Heart left ventricle (tissue), 16 donors: ENCODE results near the gene RPRD1A. TPM values are rescaled to one million over a fixed set of nuclear protein-coding genes. Genes with fewer than 3 reads are reported as not detected.

ENCODE experiments used
- ATAC-seq, 4 donors: fragments of 200-7000 bp; cut with Tn5 transposase; one replicate each; pipeline ENCODE4 v1.9.1; 2020 to 2022; ENCODE audit warnings: moderate library complexity in 4 of 4, mild to moderate bottlenecking in 3 of 4, moderate number of reproducible peaks in 1 of 4
- DNase-seq, 5 donors: peaks; one replicate each; pipeline ENCODE4 v3.0.0-alpha.2; 2020
- H3K27ac ChIP-seq, 12 donors: fragments of 200-600 bp; sonication (generic) in 4 of 12; one replicate each; pipeline versions ENCODE4 v1.5.0 to v1.8.0; 2016 to 2022; ENCODE audit warnings: mild to moderate bottlenecking in 2 of 12
- H3K27me3 ChIP-seq, 9 donors: fragments of 200-600 bp; sonication (generic) in 2 of 9; one replicate each; pipeline versions ENCODE4 v1.5.1 to v1.8.0; 2016 to 2022; ENCODE audit warnings: mild to moderate bottlenecking in 3 of 9
- H3K36me3 ChIP-seq, 9 donors: fragments of 200-600 bp; sonication (generic) in 2 of 9; one replicate each; pipeline versions ENCODE4 v1.5.0 to v1.8.0; 2018 to 2022; ENCODE audit warnings: mild to moderate bottlenecking in 2 of 9
- H3K4me1 ChIP-seq, 12 donors: fragments of 200-600 bp; sonication (generic) in 4 of 12; one replicate each; pipeline versions ENCODE4 v1.5.0 to v1.8.0; 2016 to 2022; ENCODE audit warnings: mild to moderate bottlenecking in 3 of 12
- H3K4me3 ChIP-seq, 12 donors: fragments of 200-600 bp; sonication (generic) in 4 of 12; one replicate each; pipeline versions ENCODE4 v1.5.0 to v1.8.0; 2017 to 2022; ENCODE audit warnings: mild to moderate bottlenecking in 9 of 12, moderate library complexity in 4 of 12
- H3K9me3 ChIP-seq, 12 donors: fragments of 200-600 bp; sonication (generic) in 4 of 12; one replicate each; pipeline versions ENCODE4 v1.5.0 to v1.8.0; 2016 to 2022; ENCODE audit warnings: mild to moderate bottlenecking in 1 of 12
- CTCF ChIP-seq, 12 donors: fragments of 200-600 bp; sonication (generic) in 4 of 12; IDR thresholded peaks; one replicate each; pipeline versions ENCODE4 v1.5.0 to v1.8.0; 2018 to 2022; ENCODE audit warnings: antibody characterized with exemption in 12 of 12, mild to moderate bottlenecking in 5 of 12
- POLR2A ChIP-seq, 2 donors: fragments of 450-650 bp; IDR thresholded peaks; one replicate each; pipeline ENCODE4 v1.6.1; 2017; ENCODE audit warnings: antibody characterized with exemption in 2 of 2, mild to moderate bottlenecking in 2 of 2, moderate library complexity in 2 of 2
- WGBS, 4 donors: extraction: QIAGEN DNeasy Blood & Tissue Kit in 2 of 4; methylation state at CpG; one replicate each; pipeline versions ENCODE4 v1.1.5 to v1.1.7; 2013 to 2018; 5-methylcytosine and 5-hydroxymethylcytosine counted together
- intact Hi-C, 10 donors: fragments of 100-400 bp; cut with DNase I; formaldehyde crosslinking; loops; one replicate each; pipeline versions ENCODE4 v1.11.1 to v1.14.2; 2022
- polyA plus RNA-seq, 2 donors: library from polyadenylated mRNA; stranded (reverse); fragments of 200-250 nt; gene quantifications; one replicate each; pipeline ENCODE4 v1.2.3, GENCODE V29; 2013
- total RNA-seq, 9 donors: library from RNA; depleted of rRNA in 2 of 9; stranded (reverse); fragments of >200 nt in 2 of 9; fragmentation: NEBNext Ultra II Directional in 3 of 9; extraction: Animal tissue kit (Norgen Biotek cat#: 25700) in 3 of 9; gene quantifications; one replicate each; pipeline versions ENCODE4 v1.1.0 to v1.2.4, GENCODE V29; 2016 to 2023
- donor health status: ischemic (EF 13 %, LVEDD 7.1; RV severe dilation, severe dysfunction).
- donor health status: healthy with polysubstance abuse.
- donor health status: DM: no; HTN: yes; CAD: no.
- donor health status: DM: no; HTN: no; CAD: no.
- donor health status: ischemic (EF 25% LVEDD 6.9; RV normal size, moderate dysfunction).
- donor health status: ischemic (EF 25% LVEDD 5.7; RV mildly dilated, moderate dysfunction).
- donor health status: healthy.
- donor health status: DM: yes; HTN: yes; CAD: no.
- donor health status: ischemic (EF 35%, LVEDD 5.7; RV mildly dilated, moderate dysfunction).
- donor health status: nonischemic (EF 11% LVEDD 7.7; RV severe dilation, severe dysfunction).
- donor health status: DM: yes; HTN: yes; CAD: no.
- donor health status: PGD.
- donor health status: ischemic (EF 29% LVEDD 5.4; RV normal size, mild dysfunction).
- donor health status: nonischemic (EF 23%, LVEDD 6.1; RV moderate dilation, normal function).

RPRD1A gene
- total and polyA plus RNA-seq, 11 donors: 22.6 to 59.8 (median 45.3) TPM

GRCh38 chr18:35948080-35948479 lies 119.3 kb downstream of the RPRD1A start:
- no peak overlapping the region for H3K27ac ChIP-seq
- 78 to 85% (median 81%) methylated on average over 3 of the region's 3 CpGs for WGBS, 4 donors
- H3K9me3 ChIP-seq: peaks cover 0 to 8% (median 0%) of the 10 kb centered on the region in 12 donors
- H3K4me1 ChIP-seq: peaks cover 0 to 13% (median 0%) of the 10 kb centered on the region in 12 donors
- H3K27me3 ChIP-seq: peaks cover 0 to 5% (median 0%) of the 10 kb centered on the region in 9 donors
- no peak for TF ChIP-seq POLR2A (IDR thresholded peaks at IDR 0.05)
- TF ChIP-seq CTCF (IDR thresholded peaks at IDR 0.05): no peak
- H3K4me3 ChIP-seq: no peak overlapping the region
- no peaks in the 10 kb centered on the region for H3K36me3 ChIP-seq
- ATAC-seq (no peak), DNase-seq (no peak)
- intact Hi-C loops: loop anchor here in 4 of 10 donors (5.0 to 10.0 kb wide), 4 partner anchors 541 to 563 kb away; no protein-coding TSS in a partner anchor

GRCh38 chr18:35942661-35943060 lies 124.7 kb downstream of the RPRD1A start:
- Histone ChIP-seq H3K4me1 (no peaks in the 10 kb centered on the region), H3K4me3 (no peak overlapping the region), H3K36me3 (no peaks in the 10 kb centered on the region), H3K27me3 (peaks cover 0 to 4% (median 0%) of the 10 kb centered on the region in 9 donors), H3K9me3 (no peaks in the 10 kb centered on the region), H3K27ac (no peak overlapping the region)
- no peak for ATAC-seq
- intact Hi-C loops: loop anchor here in 2 of 10 donors (10.0 kb wide), 2 partner anchors 548 to 558 kb away; no protein-coding TSS in a partner anchor
- DNase-seq: no peak
- no peak for TF ChIP-seq CTCF (IDR thresholded peaks at IDR 0.05)
- TF ChIP-seq POLR2A (IDR thresholded peaks at IDR 0.05): no peak
- 91 to 97% (median 92%) methylated on average over 6 of the region's 6 CpGs for WGBS, 4 donors

GRCh38 chr18:35942133-35942532 lies 125.2 kb downstream of the RPRD1A start:
- no peak overlapping the region for H3K4me3 ChIP-seq
- DNase-seq: no peak
- peaks cover 0 to 4% (median 0%) of the 10 kb centered on the region in 9 donors for H3K27me3 ChIP-seq
- ATAC-seq: no peak
- TF ChIP-seq POLR2A (IDR thresholded peaks at IDR 0.05): no peak
- no peak for TF ChIP-seq CTCF (IDR thresholded peaks at IDR 0.05)
- no peaks in the 10 kb centered on the region for H3K4me1 ChIP-seq
- no peaks in the 10 kb centered on the region for H3K36me3 ChIP-seq
- intact Hi-C loops: loop anchor here in 2 of 10 donors (10.0 kb wide), 2 partner anchors 547 to 557 kb away; no protein-coding TSS in a partner anchor
- no peak overlapping the region for H3K27ac ChIP-seq
- no peaks in the 10 kb centered on the region for H3K9me3 ChIP-seq

- H3K27me3 ChIP-seq: peaks cover 0 to 4% (median 0%) of the 10 kb centered on the region in 9 donors
- 61 to 69% (median 68%) methylated on average over 6 of the region's 6 CpGs for WGBS, 4 donors
- TF ChIP-seq CTCF (IDR thresholded peaks at IDR 0.05): no peak
- TF ChIP-seq POLR2A (IDR thresholded peaks at IDR 0.05): no peak
- no peak overlapping the region for H3K4me3 ChIP-seq
- no peaks in the 10 kb centered on the region for H3K9me3 ChIP-seq
- H3K27ac ChIP-seq: no peak overlapping the region
- intact Hi-C loops: loop anchor here in 2 of 10 donors (10.0 kb wide), 2 partner anchors 546 to 556 kb away; no protein-coding TSS in a partner anchor
- DNase-seq (no peak), ATAC-seq (no peak)
- no peaks in the 10 kb centered on the region for H3K36me3 ChIP-seq
- H3K4me1 ChIP-seq: no peaks in the 10 kb centered on the region
Observed at GRCh38 chr18:35941299-35941698, 126.1 kb downstream of the RPRD1A start.

Other genes with a start within 250 kb of the RPRD1A start
- gene SLC39A6, start 61.8 kb upstream of the RPRD1A start, total RNA-seq: 10 to 100 TPM; 11.1 to 22.3 (median 15.2) TPM
- gene SLC39A6, start 61.8 kb upstream of the RPRD1A start, polyA plus RNA-seq: 10 to 100 TPM in 1 of 2 donors, 1 to 10 TPM in 1; 2.4 to 28.8 TPM
- 10 to 100 TPM; 26.2 to 60.7 (median 46.8) TPM for gene ELP2, start 62.3 kb upstream of the RPRD1A start, total RNA-seq
- 10 to 100 TPM; 32.6 to 39.8 TPM for gene ELP2, start 62.3 kb upstream of the RPRD1A start, polyA plus RNA-seq
- 1 to 10 TPM in 1 of 9 donors, under 1 TPM in 8; 0.07 to 1.0 (median 0.25) TPM for gene MOCOS, start 119.9 kb upstream of the RPRD1A start, total RNA-seq
- under 1 TPM; 0.27 to 0.37 TPM for gene MOCOS, start 119.9 kb upstream of the RPRD1A start, polyA plus RNA-seq
- 100 to 1,000 TPM; 118 to 532 (median 285) TPM for gene FHOD3, start 230.2 kb upstream of the RPRD1A start, total RNA-seq
- 100 to 1,000 TPM; 109 to 204 TPM for gene FHOD3, start 230.2 kb upstream of the RPRD1A start, polyA plus RNA-seq